Left lobe of liver (tissue), 2 donors: ENCODE measurements around the gene LRIG1. TPM values are rescaled to one million over a fixed set of nuclear protein-coding genes. Genes with fewer than 3 reads are reported as not detected.

ENCODE experiments used
- ATAC-seq: fragments of 200-7000 bp; cut with Tn5 transposase; one replicate; pipeline ENCODE4 v1.9.1; 2020; ENCODE audit warnings: mild to moderate bottlenecking, moderate library complexity
- DNase-seq: peaks from one replicate; pipeline ENCODE4 v3.0.0-alpha.2; 2020; ENCODE audit warnings: low spot score
- total RNA-seq: library from RNA; stranded (reverse); gene quantifications from one replicate; pipeline ENCODE4 v1.2.1, GENCODE V29; 2021
- donor health status: DM: no; HTN: no; CAD: no; lungs with moderate emphysema.
- donor health status: DM: no; HTN: yes; CAD: no.

The LRIG1 gene
- total RNA-seq, 1 donor from 2014 or later = 18.6 TPM

DNA sequence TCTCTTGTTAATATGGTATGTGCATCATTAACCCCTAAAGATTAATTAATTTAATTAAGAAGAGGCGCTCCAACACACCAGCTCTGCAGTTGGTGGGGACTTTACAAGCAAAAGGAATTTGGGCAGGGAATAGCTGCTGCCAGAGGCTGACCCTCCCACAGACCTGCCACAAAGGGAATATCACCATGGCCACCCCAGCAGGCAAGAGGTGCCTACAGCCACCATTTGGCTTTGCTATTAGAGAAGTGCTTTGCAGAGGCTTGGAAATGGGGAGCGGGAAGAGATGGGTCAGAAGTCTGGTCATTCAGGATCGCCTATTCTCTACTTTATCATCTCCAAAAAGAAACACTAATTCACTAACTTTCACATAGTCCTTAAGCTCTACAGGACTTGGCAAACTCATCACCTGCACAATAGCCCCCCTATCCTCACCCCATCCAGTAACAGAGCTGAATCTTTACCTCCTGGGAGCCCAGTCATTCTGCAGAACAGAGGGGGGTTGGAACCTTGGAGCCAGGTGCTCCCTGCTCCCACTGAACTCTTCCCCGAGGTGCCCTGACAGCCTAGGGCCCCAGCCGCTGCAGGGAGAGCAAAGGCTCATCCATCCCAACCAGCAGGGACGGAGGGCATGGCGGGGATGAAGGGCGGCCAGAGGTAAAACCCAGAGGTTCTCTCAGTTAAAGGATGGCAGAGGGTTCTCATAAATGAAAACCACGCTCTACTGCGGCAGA, 29.7 kb downstream of the LRIG1 start:
- DNase-seq (no peak), ATAC-seq (no peak)

DNA sequence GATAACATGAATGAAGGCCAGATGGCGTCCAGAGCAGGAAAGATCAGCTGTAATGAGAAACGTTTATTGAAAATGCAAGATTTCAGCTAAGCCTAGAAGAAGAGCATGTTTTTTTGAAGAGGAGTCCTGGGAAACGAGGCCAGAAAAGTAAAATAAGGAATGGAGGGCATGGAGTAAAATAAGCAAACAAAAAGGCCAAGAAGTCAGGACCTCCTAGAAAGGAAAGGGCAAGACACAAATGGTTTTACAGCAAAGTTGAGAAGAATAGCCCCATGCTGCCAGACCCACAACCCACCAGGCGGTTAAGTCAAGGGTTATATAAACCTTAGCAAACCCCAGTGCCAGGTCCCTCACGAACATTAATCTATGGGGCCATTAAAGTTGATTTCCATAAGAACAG, 30.5 kb downstream of the LRIG1 start:
- ATAC-seq (no peak), DNase-seq (no peak)

DNA sequence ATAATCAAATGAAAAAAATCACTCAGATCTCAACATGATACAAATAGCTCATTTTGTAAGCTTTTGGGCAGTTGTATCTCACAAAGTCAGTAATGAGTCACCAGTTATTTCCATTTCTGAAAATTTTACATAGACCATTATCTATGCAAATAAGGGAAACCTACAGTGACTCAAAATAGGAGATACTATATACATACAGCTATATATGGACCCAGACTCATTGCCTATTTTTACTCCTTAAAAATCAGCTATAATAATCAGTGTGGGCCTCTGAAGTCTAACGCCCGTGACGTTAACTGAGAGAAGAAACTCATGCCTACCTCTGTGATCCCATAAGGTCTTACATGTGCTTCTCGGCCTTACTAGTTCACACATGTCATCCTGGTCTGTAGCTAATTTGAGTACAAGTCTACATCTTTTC, 31.6 kb downstream of the LRIG1 start:
- no peak for ATAC-seq
- DNase-seq = no peak

DNA sequence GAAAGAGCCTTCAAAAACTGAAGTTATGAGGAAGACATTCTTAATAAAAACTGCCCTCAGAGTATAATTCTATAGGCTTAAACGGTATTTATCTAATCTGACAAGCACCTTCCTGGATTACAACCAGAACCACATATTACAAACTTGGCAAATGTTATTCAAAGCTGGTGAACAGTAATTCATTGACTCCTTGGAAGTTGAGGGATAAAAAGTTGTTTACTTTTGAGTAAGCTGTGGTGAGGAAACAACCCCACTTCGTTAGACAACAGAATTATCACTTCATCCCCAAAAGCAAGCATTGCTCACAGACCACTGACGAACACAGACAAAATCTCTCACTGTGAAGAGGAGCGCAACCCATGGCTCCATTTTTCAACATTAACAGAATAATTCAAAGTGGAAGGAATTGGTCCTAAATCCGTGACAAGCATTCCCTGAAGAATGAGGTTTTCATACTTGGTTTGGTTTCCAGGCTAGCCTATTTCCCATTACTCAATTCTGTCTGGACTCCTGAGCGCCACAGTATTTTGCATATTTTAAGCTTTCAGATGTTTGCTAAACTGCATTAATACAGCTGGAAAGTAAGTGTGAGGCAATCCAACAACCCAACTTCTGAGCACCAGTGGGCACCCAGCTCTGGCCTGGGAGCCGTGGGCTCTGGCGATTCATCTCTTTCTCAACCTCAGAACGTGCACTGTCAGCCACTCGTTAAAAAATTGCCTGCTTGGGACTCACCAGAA, 32.7 kb downstream of the LRIG1 start:
- ATAC-seq (peak; percentile 12), DNase-seq (no peak)

DNA sequence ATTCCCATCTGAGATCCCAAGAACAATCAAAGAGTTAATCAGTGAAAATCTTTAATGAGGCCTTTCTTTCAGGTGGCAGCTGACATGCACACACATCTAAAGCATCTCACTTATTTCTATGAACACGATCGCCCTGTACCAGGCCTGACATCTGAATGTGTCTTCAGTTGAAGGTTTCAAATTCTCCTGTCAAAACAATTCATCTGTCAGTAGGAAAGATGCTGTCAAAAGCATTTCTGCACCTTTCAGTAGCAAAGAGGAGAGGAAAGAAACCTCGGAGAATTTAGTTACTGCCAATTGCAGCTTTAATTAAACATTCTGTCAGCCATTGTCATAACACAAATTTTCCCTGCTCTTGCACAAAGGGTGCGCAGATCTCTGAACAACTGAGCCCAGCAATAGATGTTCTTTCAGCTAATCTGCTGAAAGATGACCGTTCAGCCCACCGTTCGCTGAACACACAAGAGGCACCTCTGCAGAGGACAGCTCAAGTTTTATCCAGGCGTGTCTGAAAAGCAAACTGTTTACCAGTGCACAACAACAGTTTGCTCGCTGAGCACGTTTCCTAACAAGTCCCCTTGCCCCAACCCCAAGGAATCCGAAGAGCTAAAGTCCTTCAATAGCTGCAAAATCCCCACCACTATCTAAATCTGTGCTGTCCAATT, 34.1 kb downstream of the LRIG1 start:
- DNase-seq (no peak), ATAC-seq (no peak)

DNA sequence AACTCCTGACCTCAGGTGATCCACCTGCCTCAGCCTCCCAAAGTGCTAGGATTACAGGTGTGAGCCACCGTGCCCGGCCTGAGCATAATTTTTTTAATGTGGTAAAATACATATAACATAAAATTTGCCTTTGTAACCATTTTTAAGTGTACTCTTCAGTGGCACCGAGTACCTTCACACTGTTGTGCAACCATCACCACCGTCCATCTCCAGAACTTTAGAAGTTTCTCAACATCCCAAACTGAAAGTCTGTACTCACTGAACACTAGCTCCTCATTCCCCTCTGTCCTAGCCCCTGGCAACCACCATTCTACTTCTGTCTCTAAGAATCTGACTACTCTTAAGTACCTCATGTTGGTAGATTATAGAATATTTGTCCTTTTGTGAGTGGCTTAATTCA, 35.2 kb downstream of the LRIG1 start:
- ATAC-seq (peak; percentile 53), DNase-seq (no peak)

DNA sequence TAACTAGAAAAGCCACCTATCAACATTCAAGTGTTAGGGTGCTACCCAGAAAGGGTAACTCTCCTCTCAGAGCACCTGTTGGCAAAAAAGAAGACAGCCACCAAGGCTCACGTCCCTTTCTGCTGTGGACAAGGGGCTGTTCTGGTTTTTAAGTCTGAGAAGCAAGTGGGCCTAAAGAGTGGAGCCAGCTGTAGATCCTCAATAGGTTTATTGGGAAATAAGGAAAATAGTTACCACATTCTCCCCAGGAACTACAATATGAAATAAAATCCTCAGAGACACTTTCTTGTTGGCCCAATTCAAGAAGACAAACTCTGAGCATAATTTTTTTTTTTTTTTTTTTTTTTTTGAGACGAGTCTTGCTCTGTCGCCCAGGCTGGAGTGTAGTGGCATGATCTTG, 35.8 kb downstream of the LRIG1 start:
- DNase-seq (no peak), ATAC-seq (no peak)

DNA sequence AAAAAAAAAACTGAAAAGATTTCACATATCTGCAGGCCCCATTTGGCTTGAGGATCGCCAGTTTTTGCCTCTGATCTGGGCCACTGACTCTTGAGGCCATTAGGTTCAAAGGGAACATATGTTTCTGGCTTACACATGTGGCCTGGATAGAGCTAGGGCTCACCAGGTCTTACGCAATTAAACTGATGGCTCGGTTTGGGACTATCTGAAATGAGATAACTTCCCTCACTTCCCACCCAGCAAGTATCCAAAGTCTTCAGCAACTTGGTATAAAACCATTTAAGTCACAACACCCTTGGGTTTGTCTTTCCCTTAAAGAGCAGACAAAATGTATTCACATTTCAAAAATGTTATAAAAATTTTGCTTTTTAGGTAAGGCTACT, 36.3 kb downstream of the LRIG1 start:
- ATAC-seq (peak; percentile 74), DNase-seq (no peak)

DNA sequence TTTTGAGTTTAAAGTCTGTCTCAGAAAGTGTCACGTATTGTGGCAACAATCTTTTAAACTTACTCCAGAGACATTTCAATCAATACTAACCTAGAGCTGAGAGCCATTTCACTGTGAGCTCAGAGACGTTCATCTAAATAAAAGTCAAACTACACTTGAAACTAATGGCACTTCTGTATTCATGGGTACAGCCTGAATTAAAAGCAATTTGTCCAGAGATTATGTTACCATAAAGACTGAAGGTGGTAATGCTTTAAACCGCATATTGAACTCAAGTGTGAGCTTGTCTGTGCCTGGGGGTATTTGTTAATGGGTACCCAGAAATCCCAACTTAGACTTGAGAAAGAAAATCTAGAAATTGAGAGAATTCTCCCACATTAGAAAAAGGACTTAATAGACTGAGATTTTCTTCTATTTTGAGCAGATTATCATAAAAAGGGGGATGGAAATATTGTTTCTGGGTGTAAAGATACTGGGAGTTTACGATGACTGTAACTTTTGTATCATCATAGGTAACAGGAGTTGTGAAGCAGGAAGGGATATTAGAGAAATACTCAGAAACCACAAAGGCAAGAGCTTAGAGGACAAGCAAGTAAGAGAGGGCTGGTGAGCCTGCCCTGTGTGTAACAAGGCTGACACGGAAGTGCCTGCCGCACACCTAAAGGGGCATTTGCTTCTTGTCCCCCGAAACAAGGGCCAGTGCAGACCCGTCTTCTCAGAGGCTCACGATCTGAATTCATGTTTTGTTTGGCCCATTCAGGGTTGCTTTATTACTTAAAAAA, 36.9 kb downstream of the LRIG1 start:
- no peak for ATAC-seq
- no peak for DNase-seq

DNA sequence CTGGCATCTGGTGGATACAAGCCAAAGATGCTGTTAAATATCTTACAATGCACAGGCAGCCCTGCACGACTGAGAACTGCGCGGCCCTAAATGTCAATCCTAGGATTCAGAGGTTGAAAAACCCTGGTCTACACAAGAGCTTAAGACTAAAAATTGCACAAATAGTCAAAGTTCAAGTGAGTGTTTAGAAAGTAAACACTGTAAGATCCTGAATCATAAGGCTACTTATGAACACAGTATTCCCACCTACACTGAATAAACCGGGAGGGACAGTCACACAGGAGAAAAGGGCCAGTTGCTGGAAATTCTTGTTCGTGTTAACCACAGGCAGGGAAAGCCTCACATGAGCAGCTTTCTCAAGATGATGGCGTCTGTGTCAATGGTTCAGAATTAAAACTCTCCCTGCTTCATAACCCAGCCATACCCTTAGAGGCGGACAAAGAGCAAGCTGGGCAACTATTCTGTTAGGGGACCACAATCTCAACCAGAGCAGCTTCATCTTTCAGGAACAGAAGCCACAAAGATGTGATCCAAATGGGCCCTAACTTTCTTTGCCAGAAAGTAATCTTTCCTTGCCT, 37.7 kb downstream of the LRIG1 start:
- DNase-seq = no peak
- ATAC-seq = peak; percentile 70

DNA sequence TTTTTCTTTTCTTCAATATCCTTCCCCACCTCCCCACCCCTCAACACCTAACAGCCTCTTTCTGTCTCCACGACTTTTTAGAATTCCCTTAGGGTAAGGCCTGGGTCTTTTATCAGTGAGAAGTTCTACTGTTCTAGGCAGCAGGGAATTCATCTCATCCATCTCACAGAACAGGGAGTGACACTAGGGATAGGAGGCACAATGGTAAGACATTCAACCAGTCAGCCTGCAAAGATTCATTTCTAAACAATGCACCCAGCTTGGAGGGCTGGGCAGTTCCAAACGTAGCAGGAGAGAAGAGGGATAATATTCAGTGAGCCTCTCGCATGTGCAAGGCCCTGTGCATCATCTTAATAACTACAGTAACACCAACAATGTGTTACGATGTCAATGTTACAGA, 43.6 kb downstream of the LRIG1 start:
- DNase-seq (no peak), ATAC-seq (no peak)

DNA sequence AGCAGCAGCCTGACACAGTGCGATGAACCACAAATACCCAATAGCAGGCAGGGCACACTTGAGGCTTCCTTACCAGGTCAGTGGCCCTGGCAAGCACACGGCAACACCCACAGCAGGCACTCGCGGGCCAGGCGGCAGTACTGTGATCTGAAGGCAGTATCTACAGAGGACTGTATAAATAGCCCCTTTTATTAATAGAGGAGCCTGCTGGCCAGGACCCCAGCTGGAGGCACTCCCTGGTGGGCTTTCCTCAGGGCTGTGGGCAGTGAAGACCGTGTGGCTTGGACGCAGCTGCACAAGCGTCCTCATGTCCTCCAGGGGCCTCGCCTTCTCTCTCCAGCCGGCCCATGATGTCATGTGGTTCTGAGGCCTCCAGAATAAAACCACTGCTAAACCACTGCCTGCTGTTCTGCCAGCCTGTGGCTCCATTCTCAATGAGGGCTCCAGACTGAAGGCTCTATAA, 44.1 kb downstream of the LRIG1 start:
- no peak for ATAC-seq
- DNase-seq = no peak

DNA sequence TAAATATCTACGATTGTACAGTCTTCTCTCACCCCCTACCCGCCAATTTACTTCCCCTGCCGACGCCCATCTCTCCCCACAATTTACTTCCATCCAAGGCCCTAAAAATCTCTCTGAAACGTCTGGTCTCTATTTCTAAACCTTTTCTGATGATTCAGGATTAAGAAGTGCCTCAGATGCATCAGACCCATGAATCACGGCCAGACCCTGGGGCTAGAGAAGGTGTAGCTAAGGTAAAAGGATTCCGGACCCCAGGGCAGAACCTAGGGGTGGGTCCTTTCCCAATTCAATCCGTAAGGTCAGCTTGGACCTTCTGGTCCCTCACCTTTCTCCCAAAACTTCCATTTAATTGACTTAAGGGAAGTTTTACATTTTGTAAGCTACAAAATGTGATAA, 46.4 kb downstream of the LRIG1 start:
- ATAC-seq (no peak), DNase-seq (no peak)

DNA sequence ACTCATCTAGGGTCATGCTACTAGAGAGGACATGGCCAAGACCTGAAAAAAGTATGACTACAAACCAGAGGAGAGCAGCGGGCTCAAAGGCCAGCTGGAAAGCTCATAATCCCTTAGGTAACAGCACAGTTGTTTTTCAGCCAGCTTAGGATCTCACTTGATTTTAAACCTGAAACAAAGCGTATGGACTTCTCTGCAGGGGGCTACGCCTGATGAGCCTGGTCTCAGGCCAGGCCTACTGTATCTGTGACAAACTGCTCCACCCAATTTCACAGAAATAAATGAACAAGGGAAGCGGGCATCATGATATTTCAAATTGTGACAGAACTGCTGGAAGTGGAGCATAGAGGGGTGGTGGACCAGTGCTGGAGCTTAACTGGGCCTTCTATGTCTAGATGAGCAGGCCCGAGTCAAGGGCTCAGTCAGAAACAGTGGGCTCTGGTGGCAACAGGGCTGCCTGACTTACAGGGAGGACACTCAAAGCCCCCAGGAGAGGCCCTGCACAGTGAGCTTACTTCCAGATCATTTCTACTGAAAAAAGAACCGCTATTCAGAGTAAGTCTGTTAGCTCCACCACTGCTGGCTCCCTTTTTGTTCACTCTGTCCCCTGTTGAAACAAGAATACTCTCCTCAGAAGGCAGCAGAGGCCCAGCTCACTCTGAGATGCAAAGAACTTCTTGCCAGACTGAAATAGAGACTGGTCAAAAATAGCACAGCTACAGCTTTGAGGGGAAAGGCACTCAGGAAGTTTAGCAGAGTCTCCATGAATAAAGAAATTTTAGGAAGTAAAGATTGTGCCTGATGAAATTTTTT, 47.0 kb downstream of the LRIG1 start:
- no peak for DNase-seq
- peak; percentile 73 for ATAC-seq

DNA sequence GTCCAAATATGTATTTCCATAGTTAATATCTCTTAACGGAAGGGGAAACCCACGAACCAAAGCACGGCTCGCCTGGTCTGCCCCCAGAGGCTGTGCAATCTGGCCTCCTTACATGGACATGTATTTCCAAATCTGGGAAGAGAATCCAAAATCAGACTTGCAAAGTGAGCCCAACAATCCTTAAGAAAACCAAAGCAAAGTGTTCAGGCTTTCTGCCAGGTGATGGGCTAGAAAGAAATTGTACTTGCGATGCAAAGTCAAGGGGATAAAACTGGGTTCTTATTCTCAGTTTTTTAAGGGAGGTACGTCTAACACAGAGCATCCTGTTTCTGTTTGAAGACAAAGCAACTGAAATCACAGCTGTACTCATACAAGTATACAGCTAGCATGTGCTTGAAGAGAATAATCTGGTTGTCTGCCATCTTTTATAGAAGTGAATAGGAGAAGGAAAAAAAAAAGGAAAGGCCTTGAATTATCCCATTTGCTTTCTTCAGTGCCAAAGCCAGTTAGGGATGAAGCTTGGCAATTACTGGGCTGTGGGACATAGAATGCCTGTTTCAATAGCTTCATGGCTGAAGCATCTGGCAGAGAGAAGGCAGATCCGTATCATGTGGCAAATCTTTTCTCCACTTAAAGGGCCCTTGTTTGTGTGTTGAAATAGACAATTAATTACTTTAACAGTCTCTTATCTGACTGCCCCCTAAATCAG, 48.4 kb downstream of the LRIG1 start:
- DNase-seq (no peak), ATAC-seq (no peak)

DNA sequence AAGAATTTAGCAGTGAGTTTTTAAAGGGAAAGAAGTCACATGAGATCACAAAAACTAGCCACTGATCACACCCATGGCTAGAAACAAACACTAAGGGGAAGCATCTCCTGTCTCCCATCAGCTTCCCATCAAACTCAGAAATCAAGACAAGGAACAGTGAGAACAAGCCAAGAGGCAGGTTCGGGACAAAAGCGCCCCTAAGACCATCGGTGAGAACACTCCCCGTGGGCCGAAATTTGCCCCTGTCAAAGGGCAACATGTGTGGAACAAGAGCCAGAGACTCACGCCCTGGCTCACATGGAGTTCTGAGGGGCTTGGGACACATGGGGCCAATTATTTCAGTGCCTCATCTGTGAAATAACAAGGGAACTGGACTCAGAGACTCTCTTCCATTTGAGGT, 49.1 kb downstream of the LRIG1 start:
- ATAC-seq = no peak

DNA sequence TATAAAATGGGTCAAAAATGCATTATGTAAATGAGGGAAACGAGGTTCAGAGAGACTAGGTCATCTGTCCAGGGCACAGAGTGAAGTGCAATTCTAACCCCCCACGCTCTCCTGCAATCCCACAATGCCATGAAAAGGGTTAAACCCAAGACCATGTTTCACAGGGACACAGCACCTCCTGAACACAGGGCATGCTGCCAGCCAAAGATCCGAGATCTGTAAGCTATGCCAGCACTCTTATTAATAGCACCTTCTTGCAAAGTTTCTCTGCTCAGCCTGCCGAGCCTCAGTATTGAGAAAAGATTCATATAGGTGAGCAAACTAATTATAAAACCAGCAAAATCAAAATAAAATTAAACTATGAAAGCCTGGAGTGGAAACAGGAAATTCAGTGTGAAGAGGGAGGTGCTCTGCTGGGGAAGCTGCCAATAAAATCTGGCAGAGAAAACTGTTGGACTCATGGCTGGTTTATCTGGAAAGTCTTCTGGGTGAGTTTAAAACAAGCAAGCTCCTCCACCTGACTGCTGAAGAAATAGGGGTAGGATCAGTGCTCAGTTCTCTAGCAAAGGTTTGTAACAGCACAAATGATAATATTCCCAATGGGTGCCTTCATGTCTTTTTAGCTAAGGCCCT, 50.3 kb downstream of the LRIG1 start:
- ATAC-seq = peak; percentile 82

More for the DNA sequence above, 49.1 kb downstream of the LRIG1 start:
- DNase-seq = no peak

DNA sequence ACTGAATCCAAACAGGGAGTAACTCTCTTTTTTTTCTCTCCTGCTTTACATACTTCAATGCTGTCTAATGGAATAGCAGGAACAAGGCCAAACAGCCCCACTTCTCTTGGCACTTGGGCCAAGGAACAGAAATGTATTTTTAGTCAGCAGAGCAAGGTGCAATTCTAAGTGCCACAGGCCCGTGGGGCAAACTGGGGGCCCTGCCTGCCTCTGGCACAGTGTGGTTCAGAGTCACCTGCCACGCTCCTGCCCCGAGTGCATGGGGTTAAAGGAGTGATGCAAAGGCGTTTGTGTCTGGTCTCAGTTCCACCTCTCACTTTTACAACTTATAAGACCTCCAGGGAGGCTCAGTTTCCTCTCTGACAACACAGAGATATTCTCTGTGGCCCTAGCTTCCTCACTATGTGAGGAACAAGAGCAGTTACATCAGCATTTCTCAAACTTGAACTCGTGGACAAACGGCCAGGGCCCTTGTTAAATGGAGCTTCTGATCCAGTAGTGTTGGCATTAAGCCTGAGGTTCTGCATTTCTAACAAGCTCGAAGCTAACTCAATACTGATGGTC, 51.3 kb downstream of the LRIG1 start:
- DNase-seq (no peak), ATAC-seq (peak; percentile 5)

More for the DNA sequence above, 50.3 kb downstream of the LRIG1 start:
- DNase-seq = peak; percentile 80
